Parathyroid adenoma (tissue), 2 donors: ENCODE results near the gene KCNIP3.

Source experiments
- H2AFZ ChIP-seq: fragments of 300-600 bp; sonication (generic); one replicate; pipeline ENCODE4 v1.7.0; 2017; ENCODE audit warnings: antibody characterized with exemption, mild to moderate bottlenecking
- H3K27ac ChIP-seq: fragments of 300-600 bp; sonication (generic); one replicate; pipeline ENCODE4 v1.7.0; 2017
- H3K27me3 ChIP-seq: fragments of 300-600 bp; sonication (generic); one replicate; pipeline ENCODE4 v1.7.0; 2017; ENCODE audit warnings: low read length; ENCODE audit not compliant: control insufficient read depth, insufficient read depth
- H3K36me3 ChIP-seq: fragments of 300-600 bp; sonication (generic); one replicate; pipeline ENCODE4 v1.7.0; 2017; ENCODE audit warnings: low read length; ENCODE audit not compliant: control insufficient read depth, insufficient read depth
- H3K4me1 ChIP-seq: fragments of 300-600 bp; sonication (generic); one replicate; pipeline ENCODE4 v1.7.0; 2017; ENCODE audit warnings: control low read depth
- H3K4me2 ChIP-seq: fragments of 300-600 bp; sonication (generic); one replicate; pipeline ENCODE4 v1.7.0; 2017; ENCODE audit warnings: low read length
- H3K4me3 ChIP-seq: fragments of 300-600 bp; sonication (generic); one replicate; pipeline ENCODE4 v1.7.0; 2017; ENCODE audit warnings: low read depth, low read length
- H3K79me2 ChIP-seq: fragments of 300-600 bp; sonication (generic); one replicate; pipeline ENCODE4 v1.7.0; 2017; ENCODE audit warnings: control low read depth
- H3K9ac ChIP-seq: fragments of 300-600 bp; sonication (generic); one replicate; pipeline ENCODE4 v1.7.0; 2017; ENCODE audit warnings: mild to moderate bottlenecking
- H3K9me3 ChIP-seq: fragments of 300-600 bp; sonication (generic); one replicate; pipeline ENCODE4 v1.7.0; 2017; ENCODE audit warnings: low read length; ENCODE audit not compliant: control insufficient read depth
- TF ChIP-seq, protein P1 (sequence below): fragments of 300-600 bp; sonication (generic); IDR thresholded peaks from one replicate; pipeline ENCODE4 v1.7.0; 2017; ENCODE audit warnings: antibody characterized with exemption, mild to moderate bottlenecking
- donor health status: primary hyperparathyroidism.

KCNIP3 gene

DNA sequence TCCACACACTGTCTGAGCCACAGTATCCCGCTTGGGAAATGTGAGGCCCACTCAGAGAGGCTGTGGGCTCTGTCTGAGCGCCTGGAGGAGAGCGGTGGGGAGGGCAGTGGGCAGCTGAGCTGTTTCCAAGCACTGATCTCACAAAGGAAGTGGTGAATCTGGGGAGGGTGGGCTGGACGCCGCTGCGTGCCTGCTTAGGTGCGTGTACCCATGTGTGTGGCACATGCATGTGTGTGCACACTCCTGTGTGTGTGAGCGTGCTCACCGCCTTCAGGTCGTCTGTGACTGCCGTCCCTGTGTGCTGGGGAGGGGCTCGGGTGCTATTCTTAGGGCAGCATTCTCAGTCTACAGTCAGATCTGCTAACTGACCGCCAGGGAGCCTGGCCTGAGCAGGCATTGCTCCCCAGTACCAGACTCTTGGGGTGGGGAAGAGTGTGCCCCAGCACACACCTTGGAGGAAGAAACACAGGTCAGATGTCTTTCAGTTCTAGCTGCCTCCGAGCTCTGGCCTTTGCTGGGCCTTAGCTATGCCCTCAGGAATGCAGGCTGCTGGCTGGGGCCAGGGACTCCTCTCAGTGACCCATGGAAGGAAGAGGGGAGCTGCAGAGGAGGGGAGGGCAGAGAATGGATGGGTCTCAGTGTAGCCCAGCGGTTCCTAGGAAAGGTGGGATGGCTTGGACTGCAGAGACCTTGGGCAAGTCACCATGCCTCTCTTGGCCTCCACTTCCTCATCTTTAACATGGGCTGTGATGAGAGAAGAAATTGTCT, 31.4 kb downstream of the KCNIP3 start:
- H3K4me1 ChIP-seq, result peaks cover 68% of the 10 kb centered on the region
- H3K27ac ChIP-seq, result peak overlapping the region; percentile 97
- no peak overlapping the region for H3K4me3 ChIP-seq
- no peak overlapping the region for H3K4me2 ChIP-seq
- H3K36me3 ChIP-seq, result no peaks in the 10 kb centered on the region
- peak overlapping the region; percentile 57 for H2AFZ ChIP-seq
- no peaks in the 10 kb centered on the region for H3K79me2 ChIP-seq
- no peak overlapping the region for H3K9ac ChIP-seq
- H3K27me3 ChIP-seq, result no peaks in the 10 kb centered on the region
- TF ChIP-seq, protein P1, sequence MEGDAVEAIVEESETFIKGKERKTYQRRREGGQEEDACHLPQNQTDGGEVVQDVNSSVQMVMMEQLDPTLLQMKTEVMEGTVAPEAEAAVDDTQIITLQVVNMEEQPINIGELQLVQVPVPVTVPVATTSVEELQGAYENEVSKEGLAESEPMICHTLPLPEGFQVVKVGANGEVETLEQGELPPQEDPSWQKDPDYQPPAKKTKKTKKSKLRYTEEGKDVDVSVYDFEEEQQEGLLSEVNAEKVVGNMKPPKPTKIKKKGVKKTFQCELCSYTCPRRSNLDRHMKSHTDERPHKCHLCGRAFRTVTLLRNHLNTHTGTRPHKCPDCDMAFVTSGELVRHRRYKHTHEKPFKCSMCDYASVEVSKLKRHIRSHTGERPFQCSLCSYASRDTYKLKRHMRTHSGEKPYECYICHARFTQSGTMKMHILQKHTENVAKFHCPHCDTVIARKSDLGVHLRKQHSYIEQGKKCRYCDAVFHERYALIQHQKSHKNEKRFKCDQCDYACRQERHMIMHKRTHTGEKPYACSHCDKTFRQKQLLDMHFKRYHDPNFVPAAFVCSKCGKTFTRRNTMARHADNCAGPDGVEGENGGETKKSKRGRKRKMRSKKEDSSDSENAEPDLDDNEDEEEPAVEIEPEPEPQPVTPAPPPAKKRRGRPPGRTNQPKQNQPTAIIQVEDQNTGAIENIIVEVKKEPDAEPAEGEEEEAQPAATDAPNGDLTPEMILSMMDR, result no peak
- no peaks in the 10 kb centered on the region for H3K9me3 ChIP-seq

DNA sequence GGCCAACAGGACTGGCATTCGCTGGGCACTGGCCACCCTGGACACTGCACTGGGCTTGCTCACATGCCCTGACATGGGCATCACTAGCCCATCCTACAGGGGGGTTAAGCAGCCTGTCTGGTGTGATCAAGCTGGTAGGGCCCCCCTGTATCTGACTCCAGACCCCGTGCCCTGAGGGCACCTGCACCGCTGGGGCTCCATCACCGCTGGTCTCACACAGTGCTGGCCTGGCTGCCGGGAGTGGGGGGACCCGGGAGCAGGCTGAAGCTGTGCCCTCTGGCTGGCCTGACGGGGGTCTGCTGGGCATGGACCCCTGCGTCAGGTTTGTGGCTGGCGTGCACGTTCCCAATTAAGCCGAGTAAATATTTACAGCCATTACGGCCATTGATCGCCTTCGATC, 32.3 kb downstream of the KCNIP3 start:
- TF ChIP-seq, protein P1, result no peak
- H3K9me3 ChIP-seq, result no peaks in the 10 kb centered on the region
- H3K36me3 ChIP-seq, result no peaks in the 10 kb centered on the region
- no peaks in the 10 kb centered on the region for H3K79me2 ChIP-seq
- H3K4me1 ChIP-seq, result peaks cover 74% of the 10 kb centered on the region
- no peak overlapping the region for H2AFZ ChIP-seq
- no peaks in the 10 kb centered on the region for H3K27me3 ChIP-seq
- no peak overlapping the region for H3K4me2 ChIP-seq
- peak overlapping the region; percentile 97 for H3K27ac ChIP-seq
- H3K4me3 ChIP-seq, result no peak overlapping the region
- H3K9ac ChIP-seq, result no peak overlapping the region

DNA sequence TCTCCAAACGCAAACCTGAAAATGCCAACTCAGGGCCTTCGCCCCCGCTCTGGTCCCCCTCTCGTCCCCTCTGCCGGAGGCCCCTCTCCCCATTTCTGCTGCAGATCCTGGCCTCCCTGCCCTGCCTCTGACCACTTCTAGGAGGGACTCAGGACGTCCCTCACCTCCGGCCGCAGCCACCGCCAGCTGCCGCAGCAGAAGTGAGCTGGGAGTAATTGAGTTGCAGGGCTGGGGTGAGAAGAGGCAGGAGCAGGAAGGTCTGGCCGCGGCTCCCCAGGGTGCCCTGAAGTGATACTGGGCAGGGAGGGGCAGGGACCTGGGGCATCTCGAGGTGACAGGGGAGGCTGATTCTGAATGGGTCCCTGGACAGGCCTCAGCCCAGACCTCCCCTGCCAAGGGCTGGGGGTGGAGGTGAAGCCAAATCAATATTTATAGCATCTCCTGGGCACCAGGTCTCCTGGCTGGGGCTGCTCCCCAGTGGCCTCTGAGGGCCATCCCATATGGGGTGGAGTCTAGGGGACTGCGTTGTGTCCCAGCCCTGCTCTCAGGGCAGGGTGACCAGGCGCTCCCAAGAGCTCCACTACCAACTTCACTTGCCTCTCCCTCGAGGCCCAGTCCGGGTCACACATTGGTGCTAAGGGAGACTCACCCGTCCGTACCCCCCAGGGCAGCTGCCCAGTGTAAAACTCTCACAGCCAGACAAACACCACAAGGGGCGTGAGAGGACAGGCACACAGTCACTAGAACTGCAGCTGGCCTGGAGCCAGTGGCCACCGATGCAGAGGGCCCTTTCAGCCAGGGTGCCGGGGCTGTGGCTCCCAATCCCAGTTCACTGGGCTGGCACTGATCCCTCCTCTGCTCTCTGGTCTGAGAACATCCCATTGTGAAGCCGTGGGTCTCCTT, 33.0 kb downstream of the KCNIP3 start:
- Histone ChIP-seq H3K4me2 (no peak overlapping the region), H3K9ac (no peak overlapping the region)

DNA sequence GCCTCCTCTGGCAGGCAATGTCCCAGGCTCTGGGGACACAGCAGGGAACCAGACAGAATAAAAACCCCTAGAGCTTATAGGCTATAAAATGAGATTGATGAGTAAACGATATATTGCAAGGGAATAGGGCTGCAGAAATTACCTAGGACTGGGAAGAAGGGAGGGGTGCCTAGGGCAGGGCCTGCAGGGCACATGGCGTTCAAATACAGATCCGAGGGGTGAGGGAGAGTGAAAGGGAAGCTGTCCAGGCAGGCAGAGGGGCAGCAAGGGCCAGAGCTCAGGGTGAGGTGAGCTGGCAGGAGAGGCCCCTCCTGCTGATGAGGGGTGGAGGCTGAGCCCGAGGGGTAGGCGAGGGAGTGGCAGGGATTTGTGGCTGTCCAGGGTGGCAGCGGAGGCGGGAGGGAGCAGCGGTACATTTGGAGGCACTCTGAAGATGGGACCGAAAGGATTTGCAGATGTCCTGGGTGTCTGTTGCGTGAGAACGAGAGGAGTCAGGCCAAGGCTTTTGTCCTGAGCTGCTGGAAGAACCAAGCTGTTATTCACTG, 33.7 kb downstream of the KCNIP3 start:
- peaks cover 83% of the 10 kb centered on the region for H3K4me1 ChIP-seq
- H3K4me2 ChIP-seq, result no peak overlapping the region
- H3K9me3 ChIP-seq, result no peaks in the 10 kb centered on the region
- TF ChIP-seq, protein P1, result no peak
- H2AFZ ChIP-seq, result peak overlapping the region; percentile 81
- no peaks in the 10 kb centered on the region for H3K36me3 ChIP-seq
- H3K27ac ChIP-seq, result peak overlapping the region; percentile 97
- H3K79me2 ChIP-seq, result no peaks in the 10 kb centered on the region
- no peaks in the 10 kb centered on the region for H3K27me3 ChIP-seq
- H3K4me3 ChIP-seq, result no peak overlapping the region
- no peak overlapping the region for H3K9ac ChIP-seq

More for the DNA sequence above, 33.0 kb downstream of the KCNIP3 start:
- Histone ChIP-seq H2AFZ (peak overlapping the region; percentile 81), H3K36me3 (no peaks in the 10 kb centered on the region), H3K4me1 (peaks cover 81% of the 10 kb centered on the region), H3K9me3 (no peaks in the 10 kb centered on the region), H3K79me2 (no peaks in the 10 kb centered on the region), H3K27ac (peak overlapping the region; percentile 97), H3K27me3 (no peaks in the 10 kb centered on the region), H3K4me3 (no peak overlapping the region)
- TF ChIP-seq, protein P1, result peak; percentile 53
